HL-60/S4 treated with phorbol 12-myristate 13-acetate at 8.2 ng/mL for 4 days and 3 days (cell line): ENCODE measurements around the gene MYH16.
"Not testable (repeated sequence)": the region's sequence is repeated elsewhere in the genome, so short reads cannot be mapped to it uniquely, and the experiment has no call there.

Experiments
- in situ Hi-C: fragments of 300-500 bp; cut with MboI; formaldehyde crosslinking; loops from 2 replicates; pipeline ENCODE4 v1.15.0; 2022; ENCODE audit warnings: low sequenced_read_pairs

The MYH16 gene

GRCh38 chr7:99301496-99301895 is 28.9 kb downstream of the MYH16 start:
- in situ Hi-C loops = no loop called here

GRCh38 chr7:99305473-99306260 is 33.0 kb downstream of the MYH16 start:
- in situ Hi-C loops = no loop called here

- in situ Hi-C loops = no loop called here
Measured at GRCh38 chr7:99308461-99309074, 35.9 kb downstream of the MYH16 start.

- in situ Hi-C loops = no loop called here
Measured at GRCh38 chr7:99309111-99309510, 36.5 kb downstream of the MYH16 start.

GRCh38 chr7:99310004-99310403 is 37.4 kb downstream of the MYH16 start:
- in situ Hi-C loops = loop anchor here (10.0 kb wide), 1 partner anchor 265 kb away; no protein-coding TSS in a partner anchor

- in situ Hi-C loops = loop anchor here (10.0 kb wide), 1 partner anchor 267 kb away; no protein-coding TSS in a partner anchor
Measured at GRCh38 chr7:99311702-99312101, 39.1 kb downstream of the MYH16 start.

- in situ Hi-C loops = loop anchor here (10.0 kb wide), 1 partner anchor 268 kb away; no protein-coding TSS in a partner anchor
Measured at GRCh38 chr7:99312316-99313203, 39.9 kb downstream of the MYH16 start.

GRCh38 chr7:99313204-99313573 is 40.5 kb downstream of the MYH16 start:
- in situ Hi-C loops = loop anchor here (10.0 kb wide), 1 partner anchor 268 kb away; no protein-coding TSS in a partner anchor

GRCh38 chr7:99314504-99314903 is 41.9 kb downstream of the MYH16 start:
- in situ Hi-C loops = loop anchor here (10.0 kb wide), 1 partner anchor 270 kb away; no protein-coding TSS in a partner anchor

GRCh38 chr7:99320371-99320770 is 47.7 kb downstream of the MYH16 start:
- in situ Hi-C loops = no loop called here

GRCh38 chr7:99322659-99323058 is 50.0 kb downstream of the MYH16 start:
- in situ Hi-C loops = not testable (repeated sequence)

- in situ Hi-C loops = no loop called here
Measured at GRCh38 chr7:99324559-99324958, 51.9 kb downstream of the MYH16 start.

- in situ Hi-C loops = loop anchor here (25.0 kb wide), 1 partner anchor 413 kb away; no protein-coding TSS in a partner anchor
Measured at GRCh38 chr7:99325001-99325493, 52.4 kb downstream of the MYH16 start.

- in situ Hi-C loops = loop anchor here (25.0 kb wide), 1 partner anchor 413 kb away; no protein-coding TSS in a partner anchor
Measured at GRCh38 chr7:99325592-99326407, 53.2 kb downstream of the MYH16 start, which contains the start of gene ARPC1A. Gene ARPC1A, plus strand, starts transcription at chr7:99325898. Its CDS starts 7,456 bp downstream, at chr7:99333354.

GRCh38 chr7:99326408-99326782 is 53.8 kb downstream of the MYH16 start:
- in situ Hi-C loops = loop anchor here (25.0 kb wide), 1 partner anchor 414 kb away; no protein-coding TSS in a partner anchor

GRCh38 chr7:99330314-99330961 is 57.8 kb downstream of the MYH16 start:
- in situ Hi-C loops = loop anchor here (25.0 kb wide), 1 partner anchor 418 kb away; no protein-coding TSS in a partner anchor

- in situ Hi-C loops = loop anchor here (25.0 kb wide), 1 partner anchor 419 kb away; no protein-coding TSS in a partner anchor
Measured at GRCh38 chr7:99331002-99331401, 58.4 kb downstream of the MYH16 start.

- in situ Hi-C loops = loop anchor here (25.0 kb wide), 1 partner anchor 427 kb away; no protein-coding TSS in a partner anchor
Measured at GRCh38 chr7:99339595-99339994, 67.0 kb downstream of the MYH16 start.

GRCh38 chr7:99340659-99341058 is 68.0 kb downstream of the MYH16 start:
- in situ Hi-C loops = loop anchor here (25.0 kb wide), 1 partner anchor 428 kb away; no protein-coding TSS in a partner anchor
